ENCODE data around the gene PIGS.

DNA sequence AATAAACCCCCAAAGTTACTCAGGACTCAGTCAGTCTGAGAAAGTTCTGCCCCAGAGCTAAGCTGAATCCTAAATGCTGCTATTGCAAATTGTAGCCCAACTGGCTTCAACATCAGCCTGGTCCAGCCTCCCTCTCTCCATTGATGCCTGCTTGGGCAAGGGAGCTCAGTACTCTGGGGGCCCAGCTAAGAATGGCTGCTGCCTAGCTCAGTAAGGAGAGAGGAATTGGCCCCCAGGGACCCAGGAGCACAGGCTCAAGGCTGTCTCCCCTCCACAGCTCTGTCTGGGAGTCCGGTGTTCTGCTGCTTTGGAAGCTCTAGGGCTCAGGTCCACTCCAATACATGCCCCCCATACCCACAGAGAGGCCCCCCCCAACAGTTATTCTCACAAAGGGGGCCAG lies 20.5 kb downstream of the PIGS start:
- TF ChIP-seq, protein P1, sequence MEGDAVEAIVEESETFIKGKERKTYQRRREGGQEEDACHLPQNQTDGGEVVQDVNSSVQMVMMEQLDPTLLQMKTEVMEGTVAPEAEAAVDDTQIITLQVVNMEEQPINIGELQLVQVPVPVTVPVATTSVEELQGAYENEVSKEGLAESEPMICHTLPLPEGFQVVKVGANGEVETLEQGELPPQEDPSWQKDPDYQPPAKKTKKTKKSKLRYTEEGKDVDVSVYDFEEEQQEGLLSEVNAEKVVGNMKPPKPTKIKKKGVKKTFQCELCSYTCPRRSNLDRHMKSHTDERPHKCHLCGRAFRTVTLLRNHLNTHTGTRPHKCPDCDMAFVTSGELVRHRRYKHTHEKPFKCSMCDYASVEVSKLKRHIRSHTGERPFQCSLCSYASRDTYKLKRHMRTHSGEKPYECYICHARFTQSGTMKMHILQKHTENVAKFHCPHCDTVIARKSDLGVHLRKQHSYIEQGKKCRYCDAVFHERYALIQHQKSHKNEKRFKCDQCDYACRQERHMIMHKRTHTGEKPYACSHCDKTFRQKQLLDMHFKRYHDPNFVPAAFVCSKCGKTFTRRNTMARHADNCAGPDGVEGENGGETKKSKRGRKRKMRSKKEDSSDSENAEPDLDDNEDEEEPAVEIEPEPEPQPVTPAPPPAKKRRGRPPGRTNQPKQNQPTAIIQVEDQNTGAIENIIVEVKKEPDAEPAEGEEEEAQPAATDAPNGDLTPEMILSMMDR (IDR thresholded peaks at IDR 0.05; ENCODE audit: insufficient read depth, low read depth, low read length) = no peak
- no peak for TF ChIP-seq EZH2 (IDR thresholded peaks at IDR 0.05; ENCODE audit: insufficient read depth, low read length)
